ENCODE data around the gene GRIP1.

GRCh38 chr12:66500841-66501240, 178.0 kb downstream of the GRIP1 start:
- TF ChIP-seq POLR2A (IDR thresholded peaks at IDR 0.05; ENCODE audit: low read depth, low read length) = no peak
- no peak for TF ChIP-seq POLR2AphosphoS5 (IDR thresholded peaks at IDR 0.05; ENCODE audit: low read depth, low read length)
- TF ChIP-seq TAF1 (IDR thresholded peaks at IDR 0.05; ENCODE audit: low read depth, low read length) = no peak
- TF ChIP-seq SPI1 (IDR thresholded peaks at IDR 0.05; ENCODE audit: low read depth, low read length) = no peak
- no peak for TF ChIP-seq POU2F2 (IDR thresholded peaks at IDR 0.05; ENCODE audit: low read depth, low read length)

Measured in GM12891 (cell line).